CD1c-positive myeloid dendritic cell (primary cell): ENCODE data around the gene ATIC.

Experiments used
- DNase-seq: peaks from one replicate; pipeline ENCODE4 v3.0.0-alpha.2; 2016; ENCODE audit errors: extremely low spot score

The ATIC gene

DNA sequence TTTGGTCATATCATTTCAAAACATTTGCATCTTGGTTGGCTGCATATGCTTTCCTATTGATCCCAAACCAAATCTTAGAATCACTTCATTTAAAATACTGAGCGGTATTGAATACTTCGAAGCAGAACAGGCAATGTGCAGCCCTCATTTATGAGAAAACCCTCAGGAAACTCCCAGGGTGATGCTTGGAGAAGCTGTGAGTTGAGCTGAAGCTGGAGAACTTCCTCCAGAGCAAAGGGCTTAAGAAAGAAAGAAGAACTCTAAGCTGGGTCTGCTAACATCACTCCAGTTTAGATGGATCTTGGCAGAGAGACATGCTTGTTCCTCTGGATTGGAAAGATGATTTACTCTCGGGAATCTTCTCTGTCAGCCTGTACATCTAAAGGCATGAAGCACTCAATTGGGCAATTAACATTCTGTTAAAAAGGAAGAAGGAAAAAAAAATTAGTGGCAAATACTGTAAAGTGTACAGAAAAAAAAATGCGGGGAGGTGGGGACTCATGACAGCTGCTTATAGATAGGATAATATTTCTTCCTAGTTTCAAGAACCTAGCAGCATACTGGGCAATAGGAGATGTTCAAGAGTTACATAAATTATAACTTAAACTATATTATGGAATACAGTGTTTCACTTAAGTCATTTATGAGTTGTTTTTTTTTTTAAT is 49.5 kb downstream of the ATIC start:
- no peak for DNase-seq

- DNase-seq = no peak
These were observed 50.2 kb downstream of the ATIC start for GRCh38 chr2:215361876-215362561.

DNA sequence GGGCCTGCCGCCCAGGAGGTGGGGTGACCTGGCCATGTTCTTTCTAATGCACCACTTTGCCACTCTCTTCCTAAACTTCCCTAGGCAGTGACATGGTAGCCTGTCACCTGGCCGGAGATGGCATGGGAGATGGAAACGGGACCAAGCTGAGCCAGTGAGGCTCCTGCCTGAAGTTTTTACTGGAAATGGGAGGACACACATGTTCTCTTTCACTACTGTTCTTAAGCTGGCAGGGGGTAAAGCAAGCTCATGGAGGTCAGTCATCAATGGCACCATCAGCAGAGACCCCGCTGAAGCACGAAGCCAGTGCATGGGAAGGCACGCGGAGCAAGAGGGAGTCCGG is 50.7 kb downstream of the ATIC start:
- DNase-seq = no peak

- no peak for DNase-seq
These were observed 51.2 kb downstream of the ATIC start for GRCh38 chr2:215363039-215363438.

- DNase-seq = no peak
These were observed 51.8 kb downstream of the ATIC start for GRCh38 chr2:215363461-215364156.

DNA sequence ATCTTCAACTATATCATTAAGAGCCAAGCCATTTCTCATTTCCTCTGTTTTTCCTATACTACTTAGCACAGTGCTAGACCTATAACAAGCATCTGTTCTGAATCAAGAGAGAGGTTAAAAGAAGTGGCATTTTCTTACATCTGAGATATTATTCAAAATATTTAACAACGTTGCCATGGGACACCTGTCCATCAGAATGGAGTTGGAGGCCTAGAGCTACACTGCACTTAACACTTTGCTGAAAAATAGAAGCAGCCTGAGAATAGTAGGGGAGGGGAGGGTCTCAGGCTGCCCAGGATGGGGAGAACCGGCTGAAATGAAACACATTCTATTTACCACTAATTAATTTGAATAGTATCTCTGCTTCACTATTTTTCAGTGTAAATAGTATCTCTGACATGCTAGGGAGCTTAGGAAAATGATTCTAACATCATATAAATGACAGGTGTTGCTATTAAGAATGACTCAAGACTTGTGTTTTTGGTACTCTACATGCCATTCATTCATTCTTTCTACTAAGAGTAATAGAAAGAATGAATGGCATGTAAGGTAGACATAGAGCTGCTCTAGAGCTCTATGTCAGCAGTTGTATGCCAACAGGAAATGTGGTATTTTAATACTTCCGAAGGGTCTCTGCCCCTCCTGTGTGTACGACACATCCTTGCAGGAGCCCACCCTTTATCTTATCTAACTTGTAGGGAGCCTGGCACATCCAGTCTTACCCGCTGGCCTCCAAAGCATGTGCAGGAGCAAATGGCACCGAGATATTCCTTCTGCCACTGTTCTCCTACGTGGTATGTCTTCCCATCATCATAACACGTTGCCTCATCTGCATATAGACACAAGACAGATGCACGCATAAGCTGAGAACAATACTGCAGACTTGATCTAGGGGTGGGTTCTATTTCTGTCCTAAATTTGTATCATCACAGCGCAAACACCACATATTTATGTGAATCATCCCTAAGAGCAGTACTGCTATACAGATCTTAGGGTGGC is 52.6 kb downstream of the ATIC start:
- no peak for DNase-seq

- DNase-seq = no peak
These were observed 53.4 kb downstream of the ATIC start for GRCh38 chr2:215365184-215365658.

DNA sequence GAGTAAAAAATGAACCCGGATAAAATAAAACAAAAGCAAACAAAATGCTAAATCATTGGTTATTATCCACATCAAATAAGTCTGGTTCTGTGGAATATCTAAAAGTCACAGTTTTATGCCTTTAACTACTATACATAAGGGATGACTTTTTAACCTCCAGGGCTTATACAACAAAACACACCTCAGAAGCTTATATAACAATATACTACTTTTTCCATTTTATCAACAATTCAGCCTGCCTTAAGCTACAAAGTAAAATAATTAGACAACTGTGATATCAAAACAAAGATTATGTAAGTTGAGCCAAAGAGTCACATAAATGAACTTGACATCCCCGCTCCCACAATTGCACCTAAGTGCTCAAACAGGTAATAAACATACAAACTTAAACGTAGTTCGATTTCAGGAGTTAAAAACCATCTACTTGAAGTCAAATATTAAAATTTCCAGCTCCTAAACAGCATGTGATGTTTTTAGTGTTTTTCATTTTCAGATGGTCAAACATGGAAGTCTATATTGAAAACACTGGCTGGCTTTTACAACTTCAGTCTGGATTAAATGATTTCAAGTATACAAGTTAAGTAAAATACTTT is 54.7 kb downstream of the ATIC start:
- DNase-seq = no peak

DNA sequence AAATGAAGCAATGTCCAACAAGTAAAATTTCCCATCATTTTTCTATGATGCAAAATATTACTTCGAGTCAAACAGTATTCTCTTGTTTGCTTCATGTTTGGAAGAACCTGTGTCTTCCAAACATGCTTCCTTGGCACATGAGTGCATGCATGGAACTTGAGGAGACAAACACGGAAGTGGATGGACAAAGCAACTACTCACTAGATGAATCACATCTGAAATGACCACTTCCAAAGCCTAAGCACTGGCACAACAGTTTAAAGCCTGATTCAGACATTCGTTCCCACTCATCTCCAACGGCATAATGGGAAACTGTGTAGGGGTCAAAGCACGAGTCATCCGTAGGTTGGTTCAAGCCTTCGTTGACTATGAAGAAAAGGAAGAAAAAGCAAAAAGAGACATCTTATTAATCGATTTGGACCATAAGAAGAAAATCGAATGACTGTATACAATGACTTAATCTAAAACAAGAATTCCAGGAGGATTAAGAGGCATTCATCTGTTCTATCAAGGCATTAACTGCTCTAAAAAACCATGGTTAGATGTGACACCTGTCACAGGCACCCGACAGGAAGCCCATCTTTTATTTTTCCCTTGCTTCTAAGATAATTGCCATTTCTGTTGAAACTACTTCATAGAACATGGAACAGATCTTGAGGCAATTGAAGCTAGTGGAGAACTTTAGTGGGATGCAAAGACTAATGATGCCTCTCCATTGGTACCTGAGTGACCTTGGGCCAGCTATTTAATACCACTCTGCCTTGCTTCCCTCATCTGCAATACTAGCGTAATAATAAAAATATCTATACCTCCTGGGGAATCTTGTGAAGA is 56.0 kb downstream of the ATIC start:
- DNase-seq = no peak

DNA sequence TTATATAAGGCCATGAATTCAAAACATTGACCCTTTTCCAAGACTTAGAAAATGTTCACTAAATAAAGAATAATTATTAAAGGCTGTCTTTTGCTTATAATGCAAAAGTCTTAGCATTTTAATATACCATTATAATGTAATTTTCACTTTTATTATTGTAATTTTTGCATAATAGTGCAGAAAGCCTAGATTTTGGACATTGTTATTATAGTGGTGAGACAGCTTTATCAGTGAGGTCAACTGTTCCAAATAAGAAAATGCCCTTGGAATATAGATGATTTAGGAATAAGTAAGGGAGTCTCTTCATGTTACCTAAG is 56.6 kb downstream of the ATIC start:
- DNase-seq = no peak

- no peak for DNase-seq
These were observed 57.4 kb downstream of the ATIC start for GRCh38 chr2:215369181-215369760.

DNA sequence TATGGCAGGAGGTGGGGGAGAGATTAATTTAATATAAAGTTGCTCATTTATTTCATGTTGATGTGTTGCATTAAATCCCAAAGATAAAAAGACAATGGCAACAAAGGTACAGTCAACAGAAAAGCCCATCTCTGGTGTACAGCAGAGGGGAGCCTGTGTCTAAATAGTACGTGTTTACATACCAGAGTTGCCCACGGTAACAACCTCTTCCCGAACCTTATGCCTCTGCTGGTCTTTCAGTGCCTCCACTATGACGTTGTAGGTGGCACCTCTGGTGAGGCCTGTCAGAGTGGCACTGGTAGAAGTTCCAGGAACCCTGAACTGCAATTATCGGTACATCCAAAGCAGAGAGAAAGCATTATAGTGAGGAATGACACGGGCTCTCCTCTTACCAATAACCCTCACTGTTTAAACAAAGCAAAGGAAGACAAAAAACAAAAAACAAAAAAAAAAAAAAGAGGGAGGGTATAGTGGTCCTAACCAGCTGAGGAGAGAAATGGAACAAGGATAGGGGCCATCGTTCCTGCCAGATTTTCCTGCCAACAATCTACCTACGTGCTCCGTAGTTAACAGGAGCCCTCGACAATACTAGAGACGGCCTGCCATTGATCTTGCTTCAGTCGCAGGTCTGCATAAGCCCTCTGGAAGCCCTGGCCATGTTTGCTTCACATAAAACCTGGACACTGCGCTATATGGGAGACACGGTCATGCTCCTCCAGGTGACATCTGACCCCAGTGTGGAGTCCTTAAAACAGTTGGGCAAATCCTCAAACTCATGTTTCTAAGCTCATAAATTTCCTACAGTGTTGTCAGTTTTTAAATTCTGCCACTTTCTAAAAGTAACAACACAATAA is 58.5 kb downstream of the ATIC start:
- DNase-seq = no peak

- no peak for DNase-seq
These were observed 60.3 kb downstream of the ATIC start for GRCh38 chr2:215371915-215372897.

- DNase-seq = no peak
These were observed 61.2 kb downstream of the ATIC start for GRCh38 chr2:215372968-215373649.

DNA sequence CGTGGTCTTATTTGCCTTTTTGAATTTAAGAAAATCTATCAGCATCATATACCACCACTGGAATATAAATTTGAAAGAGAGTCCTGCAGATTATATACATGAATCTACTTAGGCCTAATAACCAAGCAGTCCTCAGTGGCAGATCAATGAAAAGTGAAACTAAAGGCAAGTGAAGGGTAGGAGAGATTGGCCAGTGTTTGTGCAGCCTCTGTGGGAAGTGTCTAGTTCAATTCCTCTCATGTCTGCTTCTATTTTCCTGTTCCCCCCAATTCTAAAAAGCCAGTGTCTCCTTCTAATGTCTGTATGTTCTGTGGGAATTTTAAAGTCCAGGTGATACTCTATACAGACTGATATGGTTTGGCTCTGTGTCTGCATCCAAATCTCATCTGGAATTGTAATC is 62.1 kb downstream of the ATIC start:
- no peak for DNase-seq

DNA sequence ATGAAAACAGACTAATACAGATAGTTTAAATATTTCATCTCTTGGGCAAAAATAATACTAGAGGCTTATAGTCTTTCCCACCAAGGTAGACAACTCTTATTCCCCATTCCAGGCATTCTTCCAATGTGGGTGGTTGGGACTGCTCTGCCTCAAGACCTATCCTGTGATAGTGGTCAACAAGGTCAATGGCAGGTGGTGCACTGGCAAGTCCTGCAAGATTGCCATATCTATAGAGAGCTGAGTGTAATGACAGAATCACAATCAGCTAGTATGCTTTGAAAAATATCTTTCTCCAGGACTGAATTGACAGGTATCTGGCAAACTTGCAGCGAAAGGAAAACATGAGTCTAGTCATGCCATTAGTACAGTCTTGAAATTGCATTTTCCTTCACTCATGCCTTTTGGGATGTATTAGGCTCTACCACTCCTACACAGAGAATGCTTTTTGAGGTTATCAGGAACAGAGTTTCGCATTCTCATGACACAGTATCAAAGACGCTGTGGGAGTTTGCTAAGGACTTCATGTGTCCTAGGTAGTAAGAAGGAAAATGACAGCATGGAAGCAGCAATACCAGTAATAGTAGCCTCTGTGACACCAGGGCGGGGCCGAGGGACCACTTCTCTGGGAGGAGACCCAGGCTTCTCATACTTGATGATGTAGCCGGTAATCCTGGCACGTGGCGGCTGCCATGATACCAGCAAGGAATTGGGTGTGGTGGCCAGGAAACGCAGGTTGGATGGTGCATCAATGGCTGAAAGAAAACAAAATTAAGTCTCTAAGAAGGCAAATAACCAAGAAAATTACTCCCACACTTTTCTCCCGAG is 63.0 kb downstream of the ATIC start:
- no peak for DNase-seq

- no peak for DNase-seq
These were observed 63.6 kb downstream of the ATIC start for GRCh38 chr2:215375467-215375830.
